GM23248 (cell line): ENCODE results near the gene ORMDL3.

Experiments
- EZH2 ChIP-seq: fragments of 200-600 bp; sonication (generic); IDR thresholded peaks from 2 replicates; pipeline ENCODE4 v1.6.1; 2018; ENCODE audit warnings: antibody characterized with exemption, mild to moderate bottlenecking; ENCODE audit not compliant: insufficient read depth, poor library complexity, severe bottlenecking
- EZH2phosphoT487 ChIP-seq: fragments of 200-600 bp; sonication (generic); IDR thresholded peaks from 2 replicates; pipeline ENCODE4 v1.6.1; 2018; ENCODE audit warnings: antibody characterized with exemption, moderate library complexity, mild to moderate bottlenecking, low read depth; ENCODE audit not compliant: insufficient read depth

- no peak for TF ChIP-seq EZH2phosphoT487
- TF ChIP-seq EZH2: no peak
Measured at GRCh38 chr17:39927929-39928857, 792 bp upstream of the ORMDL3 start.
